ENCODE results near the gene RRAGC. TPM values are rescaled to one million over a fixed set of nuclear protein-coding genes. Genes with fewer than 3 reads are reported as not detected.

The RRAGC gene
- total and polyA plus RNA-seq, 2 of the 13 experiments (the other 11 are each of a cell fraction or from before 2014, with no cell fraction given): 7.6 to 8.0 TPM

GRCh38 chr1:38859561-38860453 lies at the start of gene RRAGC (continued):
- TF ChIP-seq ZMAT3 (CRISPR knock-in tag; conservative IDR thresholded peaks at IDR 0.05) (peak; percentile 58), ZNF350 (CRISPR knock-in tag; IDR thresholded peaks at IDR 0.05; ENCODE audit: borderline replicate concordance, low read depth) (no peak; the same call in 1 of the 2 replicates), ZNF292 (CRISPR knock-in tag; IDR thresholded peaks at IDR 0.05; ENCODE audit: borderline replicate concordance, low read depth) (no peak), PAXIP1 (CRISPR knock-in tag; conservative IDR thresholded peaks at IDR 0.05) (0 out of 2 replicates have a peak, but pooled peaks have one; percentile 40), ZKSCAN8 (CRISPR knock-in tag; IDR thresholded peaks at IDR 0.05; ENCODE audit: borderline replicate concordance) (no peak), XRCC5 (optimal IDR thresholded peaks at IDR 0.05; ENCODE audit: low read length) (peak; percentile 17), FOSL1 (CRISPR knock-in tag; IDR thresholded peaks at IDR 0.05; ENCODE audit: borderline replicate concordance) (no peak), UBTF (CRISPR knock-in tag; IDR thresholded peaks at IDR 0.05) (no peak; the same call in 1 of the 2 replicates), IKZF5 (CRISPR knock-in tag; IDR thresholded peaks at IDR 0.05) (0 out of 2 replicates have a peak, but pooled peaks have one; percentile 19), MAFG (CRISPR knock-in tag; IDR thresholded peaks at IDR 0.05) (no peak), STAT6 (CRISPR knock-in tag; IDR thresholded peaks at IDR 0.05; ENCODE audit: borderline replicate concordance) (no peak), ZMAT5 (CRISPR knock-in tag; IDR thresholded peaks at IDR 0.05; ENCODE audit: borderline replicate concordance, low read depth) (no peak), YEATS4 (CRISPR knock-in tag; IDR thresholded peaks at IDR 0.05; ENCODE audit: borderline replicate concordance) (0 out of 2 replicates have a peak, but pooled peaks have one; percentile 28), MTF1 (CRISPR knock-in tag; IDR thresholded peaks at IDR 0.05) (no peak), RXRB (CRISPR knock-in tag; IDR thresholded peaks at IDR 0.05; ENCODE audit: borderline replicate concordance) (no peak; the same call in 1 of the 2 replicates), MXD4 (CRISPR knock-in tag; IDR thresholded peaks at IDR 0.05) (0 out of 2 replicates have a peak, but pooled peaks have one; percentile 37), ZNF354B (CRISPR knock-in tag; IDR thresholded peaks at IDR 0.05) (peak; percentile 91), ZNF124 (CRISPR knock-in tag; IDR thresholded peaks at IDR 0.05) (no peak)
